C4-2B (cell line): ENCODE data around the gene RASGRP3.

Source experiments
- CTCF ChIP-seq: fragments of 450-650 bp; conservative IDR thresholded peaks from 2 replicates; pipeline ENCODE4 v1.5.1; 2017; ENCODE audit warnings: mild to moderate bottlenecking
- ZFX ChIP-seq: fragments of 450-650 bp; IDR thresholded peaks from 2 replicates; pipeline ENCODE4 v1.6.1; 2017

DNA sequence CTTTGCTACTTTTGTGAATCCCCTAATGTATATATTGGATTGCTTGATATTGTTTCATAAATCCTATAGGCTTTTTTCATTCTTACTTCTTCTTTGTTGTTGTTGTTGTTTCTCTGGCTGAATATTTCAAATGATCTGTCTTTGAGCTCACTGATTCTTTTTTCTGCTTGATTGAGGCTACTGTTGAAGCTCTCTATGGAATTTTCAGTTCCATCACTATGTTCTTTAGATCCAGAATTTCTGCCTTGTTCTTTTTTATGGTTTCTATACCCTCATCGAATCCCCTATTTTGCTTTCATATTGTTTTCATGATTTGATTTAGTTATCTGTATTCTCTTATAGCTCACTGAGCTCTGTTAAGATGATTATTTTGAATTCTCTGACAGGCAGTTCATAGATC lies 24.6 kb upstream of the RASGRP3 start:
- TF ChIP-seq CTCF (no peak), ZFX (no peak)
